Activated B cell treated with CpG ODN at 0.5 μM for 24 hours (primary cell): ENCODE results near the gene AK6. TPM values are rescaled to one million over a fixed set of nuclear protein-coding genes. Genes with fewer than 3 reads are reported as not detected.

ENCODE experiments used
- ATAC-seq: fragments of 200-7000 bp; cut with Tn5 transposase; one replicate; pipeline ENCODE4 v1.10.0; 2021; ENCODE audit warnings: low read depth, mild to moderate bottlenecking, moderate library complexity
- CTCF ChIA-PET: fragments of 350-600 bp; sonication (Branson Sonifier 250); formaldehyde crosslinking; loops from one replicate; lab custom pipeline; 2021; ENCODE audit warnings: antibody characterized with exemption; lab: Charles Lee
- POLR2A ChIA-PET: fragments of 350-600 bp; sonication (Branson Sonifier 250); formaldehyde crosslinking; loops from one replicate; lab custom pipeline; 2021; ENCODE audit warnings: antibody characterized with exemption; lab: Charles Lee
- DNase-seq: peaks from one replicate; pipeline ENCODE4 v3.0.0; 2022
- H3K27ac Mint-ChIP-seq: one replicate; pipeline ENCODE4 v1.8.0; 2020; ENCODE audit warnings: mixed read lengths
- H3K27me3 Mint-ChIP-seq: one replicate; pipeline ENCODE4 v1.8.0; 2021; ENCODE audit warnings: mixed read lengths
- H3K36me3 Mint-ChIP-seq: one replicate; pipeline ENCODE4 v1.8.0; 2021; ENCODE audit warnings: low read depth, mixed read lengths
- H3K4me1 Mint-ChIP-seq: one replicate; pipeline ENCODE4 v1.8.0; 2021; ENCODE audit warnings: mixed read lengths
- H3K4me3 Mint-ChIP-seq: one replicate; pipeline ENCODE4 v1.8.0; 2020; ENCODE audit warnings: mild to moderate bottlenecking, mixed read lengths
- H3K9me3 Mint-ChIP-seq: one replicate; pipeline ENCODE4 v1.8.0; 2020; ENCODE audit warnings: mixed read lengths
- CTCF ChIP-seq: fragments of 200-600 bp; IDR thresholded peaks from one replicate; pipeline ENCODE4 v1.8.0; 2022; ENCODE audit warnings: antibody characterized with exemption, mild to moderate bottlenecking
- intact Hi-C: fragments of 100-400 bp; cut with micrococcal nuclease; formaldehyde crosslinking; loops from one replicate; pipeline ENCODE4 v1.15.1; 2024
- total RNA-seq: library from RNA; stranded (reverse); gene quantifications from 2 replicates; pipeline ENCODE4 v1.2.3, GENCODE V29; 2022

Gene AK6
- total RNA-seq, 1 donor from 2014 or later, result 38.6 TPM

- no peak for TF ChIP-seq CTCF
- Mint-ChIP-seq H3K9me3 (peaks cover 7% of the 10 kb centered on the region), H3K27me3 (no peaks in the 10 kb centered on the region), H3K4me3 (no peak overlapping the region), H3K36me3 (peaks cover 58% of the 10 kb centered on the region), H3K27ac (no peak overlapping the region), H3K4me1 (no peaks in the 10 kb centered on the region)
- ATAC-seq, result no peak
- intact Hi-C loops, result no loop called here
- ChIA-PET CTCF (no interaction called here), POLR2A (no interaction called here)
- no peak for DNase-seq
Observed at GRCh38 chr5:69309380-69309779, 59.9 kb downstream of the AK6 start.

DNA sequence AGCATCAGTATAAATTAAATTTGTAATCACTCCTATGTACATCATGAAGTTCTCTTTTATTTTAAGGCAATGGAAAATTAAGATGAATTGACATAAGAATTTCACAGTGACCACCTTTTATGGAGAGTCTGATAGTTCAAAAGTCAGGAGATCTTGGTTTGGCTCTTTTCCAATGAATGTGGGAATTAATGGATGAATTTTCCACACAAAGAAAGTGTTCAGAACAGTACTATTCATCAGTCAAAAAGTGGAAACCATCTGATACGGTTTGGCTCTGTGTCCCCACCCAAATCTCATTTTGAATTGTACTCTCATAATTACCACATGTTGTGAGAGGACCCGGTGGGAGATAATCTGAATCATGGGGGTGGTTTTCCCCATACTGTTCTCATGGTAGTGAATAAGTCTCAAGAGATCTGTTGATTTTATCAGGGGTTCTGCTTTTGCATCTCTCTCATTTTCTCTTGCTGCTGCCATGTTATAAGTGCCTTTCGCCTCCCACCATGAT, 61.2 kb downstream of the AK6 start:
- ChIA-PET CTCF (no interaction called here), POLR2A (no interaction called here)
- no peaks in the 10 kb centered on the region for H3K4me1 Mint-ChIP-seq
- peaks cover 7% of the 10 kb centered on the region for H3K9me3 Mint-ChIP-seq
- intact Hi-C loops, result no loop called here
- H3K27me3 Mint-ChIP-seq, result no peaks in the 10 kb centered on the region
- H3K4me3 Mint-ChIP-seq, result no peak overlapping the region
- TF ChIP-seq CTCF, result no peak
- H3K36me3 Mint-ChIP-seq, result peaks cover 52% of the 10 kb centered on the region
- ATAC-seq (no peak), DNase-seq (no peak)
- H3K27ac Mint-ChIP-seq, result no peak overlapping the region

DNA sequence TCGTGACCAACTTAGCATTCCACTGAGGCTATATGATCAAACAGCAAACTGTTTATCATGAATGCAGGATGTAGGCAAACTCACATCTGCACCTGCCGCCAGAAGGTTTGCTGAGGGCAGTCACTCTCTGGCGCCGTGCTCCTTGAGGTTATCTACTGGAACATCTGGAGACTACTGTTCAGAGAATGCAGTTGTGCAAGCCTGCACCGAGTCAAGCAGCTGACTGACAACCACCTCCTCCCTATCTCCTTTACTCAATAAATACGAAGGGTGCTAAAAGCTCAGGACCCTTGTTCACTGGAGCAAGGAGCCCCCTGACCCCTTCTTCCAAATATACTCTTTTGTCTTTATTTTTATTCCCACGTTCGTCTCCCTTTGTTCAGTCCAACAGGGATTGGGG, 63.8 kb downstream of the AK6 start:
- DNase-seq (no peak), ATAC-seq (no peak)
- Mint-ChIP-seq H3K27me3 (no peaks in the 10 kb centered on the region), H3K36me3 (peaks cover 40% of the 10 kb centered on the region), H3K9me3 (peaks cover 7% of the 10 kb centered on the region), H3K27ac (no peak overlapping the region), H3K4me3 (no peak overlapping the region), H3K4me1 (peaks cover 7% of the 10 kb centered on the region)
- CTCF ChIA-PET, result no interaction called here
- POLR2A ChIA-PET, result no interaction called here
- intact Hi-C loops, result no loop called here
- no peak for TF ChIP-seq CTCF

Other genes starting within 250 kb of the AK6 start
- gene CCNB1, start 202.4 kb downstream of the AK6 start, total RNA-seq, result 10.6 and 12.7 TPM in 2 replicates
- 13.0 and 13.5 TPM in 2 replicates for gene CENPH, start 179.9 kb downstream of the AK6 start, total RNA-seq
- gene CDK7, start 134.6 kb downstream of the AK6 start, total RNA-seq, result 27.1 and 33.5 TPM in 2 replicates
- 7.9 and 8.1 TPM in 2 replicates for gene CCDC125, start 36.7 kb downstream of the AK6 start, total RNA-seq
- 44.7 and 45.4 TPM in 2 replicates for gene TAF9, start within 50 bp of the AK6 start, total RNA-seq
- gene RAD17, start 298 bp upstream of the AK6 start, total RNA-seq, result 25.9 and 30.6 TPM in 2 replicates
- gene MARVELD2, start 45.6 kb upstream of the AK6 start, total RNA-seq, result 1.2 and 1.6 TPM in 2 replicates
- 1.9 and 2.2 TPM in 2 replicates for gene OCLN, start 123.3 kb upstream of the AK6 start, total RNA-seq
- 41.4 and 52.0 TPM in 2 replicates for gene GTF2H2C, start 190.7 kb upstream of the AK6 start, total RNA-seq